GM12872 (cell line): Measurements from ENCODE around the gene OTOP3.
A peak's percentile ranks its signal among the peaks of the same experiment; 100 is the strongest.

Experiments
- TF ChIP-seq, protein P1 (sequence below): IDR thresholded peaks from 3 replicates; pipeline ENCODE4 v1.5.1; 2011; ENCODE audit warnings: low read depth, mild to moderate bottlenecking, low read length, moderate library complexity; ENCODE audit not compliant: insufficient read depth

The OTOP3 gene

DNA sequence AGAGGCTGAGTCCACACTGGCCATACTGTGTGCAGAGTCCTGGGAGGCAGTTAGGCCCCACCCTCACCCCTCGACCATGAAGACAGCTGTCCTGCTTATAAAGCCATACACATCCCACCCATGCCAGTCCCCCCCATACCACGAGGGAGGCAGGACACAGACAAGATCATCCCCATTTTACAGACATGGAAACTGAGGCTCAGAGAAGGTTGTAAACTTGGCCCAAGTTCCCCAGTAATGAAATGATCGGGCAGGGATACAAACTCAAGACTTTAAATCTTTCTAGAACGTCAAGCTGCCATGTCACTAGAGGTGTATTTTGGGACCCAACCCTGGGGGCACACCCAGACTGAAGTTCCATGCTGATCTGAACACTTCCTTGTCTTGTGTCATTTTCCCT lies 20.4 kb downstream of the OTOP3 start:
- TF ChIP-seq, protein P1, sequence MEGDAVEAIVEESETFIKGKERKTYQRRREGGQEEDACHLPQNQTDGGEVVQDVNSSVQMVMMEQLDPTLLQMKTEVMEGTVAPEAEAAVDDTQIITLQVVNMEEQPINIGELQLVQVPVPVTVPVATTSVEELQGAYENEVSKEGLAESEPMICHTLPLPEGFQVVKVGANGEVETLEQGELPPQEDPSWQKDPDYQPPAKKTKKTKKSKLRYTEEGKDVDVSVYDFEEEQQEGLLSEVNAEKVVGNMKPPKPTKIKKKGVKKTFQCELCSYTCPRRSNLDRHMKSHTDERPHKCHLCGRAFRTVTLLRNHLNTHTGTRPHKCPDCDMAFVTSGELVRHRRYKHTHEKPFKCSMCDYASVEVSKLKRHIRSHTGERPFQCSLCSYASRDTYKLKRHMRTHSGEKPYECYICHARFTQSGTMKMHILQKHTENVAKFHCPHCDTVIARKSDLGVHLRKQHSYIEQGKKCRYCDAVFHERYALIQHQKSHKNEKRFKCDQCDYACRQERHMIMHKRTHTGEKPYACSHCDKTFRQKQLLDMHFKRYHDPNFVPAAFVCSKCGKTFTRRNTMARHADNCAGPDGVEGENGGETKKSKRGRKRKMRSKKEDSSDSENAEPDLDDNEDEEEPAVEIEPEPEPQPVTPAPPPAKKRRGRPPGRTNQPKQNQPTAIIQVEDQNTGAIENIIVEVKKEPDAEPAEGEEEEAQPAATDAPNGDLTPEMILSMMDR: no peak

DNA sequence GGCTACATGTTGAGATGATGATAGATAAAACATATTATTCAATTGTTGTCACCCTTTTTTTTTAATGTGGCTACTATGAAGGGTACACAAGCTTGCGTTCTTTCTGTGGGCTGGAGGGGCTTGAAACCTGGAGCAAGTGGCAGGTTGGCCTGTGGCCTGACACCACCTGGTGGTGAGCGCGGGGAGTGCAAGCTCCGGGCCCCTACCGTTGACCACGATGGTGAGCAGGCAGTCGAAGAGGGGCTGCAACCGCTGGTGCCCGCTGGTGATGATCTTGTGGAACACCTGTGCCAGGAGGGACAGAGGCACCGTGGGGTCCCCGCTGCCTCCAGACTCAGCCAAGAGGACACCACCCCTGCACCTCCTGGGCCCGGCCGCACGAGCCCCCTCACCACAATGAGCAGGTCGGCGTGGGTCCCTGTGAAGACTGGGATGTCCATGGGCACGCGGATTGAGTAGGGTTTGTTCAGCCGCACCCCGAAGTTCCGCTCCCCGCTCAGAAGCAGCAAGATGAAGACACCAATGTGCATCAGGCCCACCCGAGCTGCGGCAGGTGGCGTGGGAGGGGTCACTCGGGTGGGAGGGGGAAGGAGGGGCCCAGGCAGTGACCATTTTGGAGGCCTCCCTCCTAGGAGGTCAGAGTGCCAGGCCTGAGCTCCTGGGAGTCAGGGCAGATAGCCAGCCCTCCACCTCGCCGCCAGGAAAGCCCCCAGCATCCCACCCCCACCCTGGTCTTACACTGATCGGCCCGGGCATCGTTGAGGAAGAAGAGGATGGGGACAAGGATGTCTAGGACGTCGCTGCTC lies 22.4 kb downstream of the OTOP3 start:
- TF ChIP-seq, protein P1: peak; percentile 94

DNA sequence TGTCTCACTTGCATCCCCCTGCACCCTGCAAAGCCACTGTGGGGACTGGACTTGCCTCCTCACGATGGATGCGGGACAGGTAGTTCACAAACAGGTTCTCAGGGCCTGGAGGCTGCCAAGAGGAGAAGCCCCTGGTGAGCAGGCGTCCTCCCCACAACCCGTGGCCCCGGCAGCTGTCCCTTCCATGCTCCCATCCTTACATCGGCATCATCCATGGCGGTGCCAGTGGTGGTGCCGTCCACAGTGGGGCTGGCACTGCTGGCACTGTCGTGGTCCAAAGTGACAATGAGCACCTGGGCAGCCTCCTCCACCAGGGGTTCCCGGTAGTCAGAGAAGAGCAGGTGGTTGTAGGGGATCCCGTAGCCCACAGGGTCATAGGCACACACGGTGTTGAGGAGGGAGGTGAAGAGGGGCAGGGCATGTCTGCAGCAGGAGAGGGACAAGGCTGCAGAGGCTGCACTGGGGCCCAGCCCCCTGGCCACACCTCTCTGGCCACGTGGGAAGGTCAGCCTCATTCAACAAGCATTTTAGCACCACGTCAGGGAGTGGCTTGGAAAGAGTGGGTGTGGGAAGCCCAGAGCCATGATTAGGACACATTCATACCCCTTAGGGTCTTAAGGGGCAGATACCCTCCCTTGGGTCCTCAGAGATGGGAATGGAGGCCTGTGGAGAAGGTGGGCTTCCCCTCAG lies 24.3 kb downstream of the OTOP3 start:
- TF ChIP-seq, protein P1: no peak

DNA sequence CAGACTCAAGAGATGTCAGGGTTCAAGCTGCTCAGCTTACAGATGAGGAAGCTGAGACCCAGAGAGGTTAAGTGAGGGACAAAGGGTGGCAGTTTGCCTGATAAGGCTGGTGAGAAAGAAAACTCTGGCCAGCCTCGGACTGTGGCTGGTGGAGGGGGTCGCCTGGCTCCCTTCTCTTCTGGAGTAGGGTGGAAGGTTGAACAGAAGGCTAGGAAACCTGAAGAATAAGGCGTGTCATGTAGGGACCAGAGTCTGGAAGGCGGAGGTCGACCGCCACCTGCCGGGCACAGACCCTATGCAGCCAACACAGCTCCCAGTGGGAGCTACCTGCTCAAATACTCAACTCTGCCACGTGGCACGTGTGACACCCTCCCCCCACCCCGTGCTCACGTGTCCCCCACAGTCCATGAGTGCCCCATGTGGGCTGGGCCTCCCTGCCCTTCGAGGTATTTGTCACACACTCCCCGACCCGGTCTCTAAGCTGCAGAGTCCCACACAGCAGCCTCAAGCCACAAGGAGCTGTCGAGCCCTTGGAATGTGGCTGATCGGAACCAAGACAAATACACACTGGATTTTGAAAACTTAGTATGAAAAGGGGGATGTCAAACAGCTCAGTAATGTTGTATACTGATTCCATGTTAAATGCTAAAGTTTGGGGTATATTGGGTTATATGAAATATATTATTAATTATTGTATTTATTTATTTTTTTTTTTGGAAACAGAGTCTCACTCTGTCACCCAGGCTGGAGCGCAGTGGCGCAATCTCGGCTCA lies 25.1 kb downstream of the OTOP3 start:
- TF ChIP-seq, protein P1: peak; percentile 93

DNA sequence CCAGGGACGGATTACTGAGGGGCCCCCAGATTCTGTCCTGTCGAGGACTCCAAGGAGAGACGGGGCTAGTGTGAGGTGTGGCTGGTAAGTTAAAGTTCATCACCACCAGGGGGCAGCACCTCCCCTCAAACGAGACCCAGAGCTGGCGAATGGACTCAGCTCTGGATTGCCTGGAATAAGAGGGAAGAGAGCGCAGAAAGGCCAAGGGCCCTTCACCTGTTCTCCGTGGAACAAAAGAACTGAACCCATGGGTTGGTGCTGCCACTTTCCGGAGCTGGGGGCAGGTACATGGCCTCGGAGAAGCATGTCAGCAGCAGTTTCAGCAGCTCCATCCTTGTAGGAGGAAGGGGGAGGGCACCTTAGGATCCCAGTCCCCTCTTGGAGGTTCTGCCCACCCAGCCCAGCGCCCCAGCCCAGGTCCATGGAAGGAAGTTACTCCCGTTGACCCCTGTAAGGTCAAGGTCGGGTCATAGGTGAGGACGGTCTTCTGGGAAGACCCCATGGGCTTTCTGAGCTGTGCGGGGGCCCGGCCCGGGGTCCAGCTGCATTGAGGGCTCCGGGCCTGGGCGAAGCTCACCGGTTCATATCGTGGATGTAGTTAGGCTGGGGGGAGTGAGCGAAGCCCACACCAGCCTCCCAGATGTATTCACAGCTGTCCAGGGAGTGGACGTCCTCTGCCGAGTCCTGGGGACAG lies 26.1 kb downstream of the OTOP3 start:
- TF ChIP-seq, protein P1: peak; percentile 75

DNA sequence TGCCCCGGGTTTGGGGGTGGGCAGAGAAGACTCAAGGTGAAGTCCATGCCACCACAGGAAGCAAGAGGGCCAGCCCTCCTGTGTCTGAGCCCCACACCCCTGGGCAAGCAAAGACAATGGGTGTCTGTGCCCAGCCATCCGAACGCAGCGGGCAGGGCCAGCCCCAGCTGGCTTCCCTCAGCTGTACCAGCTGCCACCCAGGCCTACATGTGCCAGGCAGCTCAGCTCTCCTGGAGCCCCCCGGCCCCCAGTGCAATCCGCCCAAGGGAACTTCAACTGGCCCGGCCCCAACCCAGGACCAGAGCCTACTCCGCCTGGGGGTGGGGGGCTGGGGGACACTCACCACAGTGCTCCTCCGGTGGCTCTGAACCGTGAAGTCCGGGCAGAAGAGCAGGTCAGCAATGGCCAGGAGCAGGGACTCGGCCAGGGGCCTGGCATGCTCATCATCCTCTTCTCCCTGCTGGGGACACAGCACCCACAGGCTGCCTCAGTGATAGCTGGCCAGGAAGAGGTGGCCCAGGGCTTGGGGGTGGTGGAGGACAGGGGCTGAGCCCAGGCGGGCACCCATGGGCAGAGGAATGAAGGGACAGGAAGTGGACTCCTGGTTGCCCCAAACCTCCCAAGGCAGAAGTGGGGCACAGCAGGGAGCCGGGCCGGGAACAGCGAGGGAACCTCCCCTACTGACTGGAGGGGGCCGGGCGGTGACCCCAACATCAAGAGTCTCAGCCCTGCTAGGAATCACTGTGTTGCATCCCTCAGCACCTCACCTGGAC lies 27.1 kb downstream of the OTOP3 start:
- TF ChIP-seq, protein P1: no peak
